ENCODE measurements around the gene MAGEH1.
"Not testable (repeated sequence)": the region's sequence is repeated elsewhere in the genome, so short reads cannot be mapped to it uniquely, and the experiment has no call there.

The MAGEH1 gene

DNA sequence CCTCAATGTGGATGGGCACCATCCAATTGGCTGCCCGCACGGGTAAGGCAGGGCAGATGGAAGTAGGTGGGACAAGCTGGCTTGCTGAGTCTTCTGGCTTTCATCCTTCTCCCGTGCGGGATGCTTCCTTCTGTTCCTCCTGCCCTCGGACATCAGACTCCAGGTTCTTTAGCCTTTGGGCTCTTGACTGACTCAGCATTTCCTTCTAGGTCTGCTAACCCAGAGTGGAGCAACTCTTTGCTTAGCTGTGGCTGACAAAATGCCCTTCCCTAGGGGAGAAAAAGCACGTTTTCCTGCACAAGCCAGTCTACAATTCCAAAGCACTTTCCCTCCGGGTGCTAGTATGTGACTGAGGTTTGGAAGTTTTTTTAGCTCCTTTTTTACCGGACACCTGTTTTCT lies 28.0 kb downstream of the MAGEH1 start:
- not testable (repeated sequence) for H3K36me3 ChIP-seq (ENCODE audit: insufficient read depth, low read length); H3K27me3 ChIP-seq (ENCODE audit: insufficient read depth, low read length); H3K4me2 ChIP-seq (ENCODE audit: low read length); H3K9me2 ChIP-seq (ENCODE audit: low read depth, low read length); H3K9ac ChIP-seq (ENCODE audit: low read length); H2AFZ ChIP-seq (ENCODE audit: low read length); H3F3A ChIP-seq (ENCODE audit: insufficient read depth, low read length); H4K20me1 ChIP-seq (ENCODE audit: insufficient read depth, low read length); H3K4me3 ChIP-seq (ENCODE audit: low read depth, low read length, poor library complexity, severe bottlenecking); H3K27ac ChIP-seq (ENCODE audit: low read depth, low read length, poor library complexity, severe bottlenecking); H3K79me2 ChIP-seq (ENCODE audit: insufficient read depth, low read length); H3K9me3 ChIP-seq (ENCODE audit: low read length); H3K4me1 ChIP-seq (ENCODE audit: insufficient read depth, low read length, severe bottlenecking)

DNA sequence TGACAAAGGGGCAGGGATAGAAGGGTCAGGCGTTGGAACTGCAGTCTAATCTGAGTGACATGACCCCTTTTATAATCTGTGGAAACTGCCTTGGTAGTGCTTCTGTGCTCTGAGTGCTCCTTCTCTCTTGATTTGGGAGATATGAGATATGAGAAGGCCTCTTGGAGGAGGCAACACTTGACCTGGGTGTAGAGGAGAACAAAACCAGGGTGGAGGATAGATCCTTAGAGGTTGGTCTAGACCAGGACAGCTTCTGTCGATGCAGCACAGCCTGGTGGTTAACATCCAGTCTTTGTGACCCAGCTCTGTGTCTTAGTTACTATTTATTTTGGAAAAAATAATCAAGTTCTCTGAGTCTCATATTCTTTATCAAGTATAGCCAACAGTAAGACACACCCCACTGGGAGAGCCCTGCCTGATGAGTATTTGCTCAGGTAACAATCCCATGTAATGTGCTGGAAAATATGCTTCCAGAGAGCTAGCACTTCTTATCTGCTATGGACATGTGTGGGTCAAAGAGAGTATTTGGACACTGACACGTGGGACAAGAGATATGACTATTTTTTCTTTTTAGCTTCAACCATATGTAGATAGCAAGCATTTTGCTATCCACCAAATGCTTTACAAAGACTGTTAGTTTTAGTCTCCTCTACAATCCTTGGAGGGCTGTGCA lies 28.6 kb downstream of the MAGEH1 start:
- Histone ChIP-seq H3K4me2 (ENCODE audit: low read length) (no peak overlapping the region), H4K20me1 (ENCODE audit: insufficient read depth, low read length) (no peaks in the 10 kb centered on the region), H2AFZ (ENCODE audit: low read length) (no peak overlapping the region), H3F3A (ENCODE audit: insufficient read depth, low read length) (no peaks in the 10 kb centered on the region), H3K9me3 (ENCODE audit: low read length) (no peaks in the 10 kb centered on the region), H3K27ac (ENCODE audit: low read depth, low read length, poor library complexity, severe bottlenecking) (no peak overlapping the region), H3K9me2 (ENCODE audit: low read depth, low read length) (no peaks in the 10 kb centered on the region), H3K79me2 (ENCODE audit: insufficient read depth, low read length) (no peaks in the 10 kb centered on the region), H3K27me3 (ENCODE audit: insufficient read depth, low read length) (no peaks in the 10 kb centered on the region), H3K9ac (ENCODE audit: low read length) (no peak overlapping the region), H3K36me3 (ENCODE audit: insufficient read depth, low read length) (no peaks in the 10 kb centered on the region), H3K4me1 (ENCODE audit: insufficient read depth, low read length, severe bottlenecking) (no peaks in the 10 kb centered on the region), H3K4me3 (ENCODE audit: low read depth, low read length, poor library complexity, severe bottlenecking) (no peak overlapping the region)
- TF ChIP-seq, protein P1, sequence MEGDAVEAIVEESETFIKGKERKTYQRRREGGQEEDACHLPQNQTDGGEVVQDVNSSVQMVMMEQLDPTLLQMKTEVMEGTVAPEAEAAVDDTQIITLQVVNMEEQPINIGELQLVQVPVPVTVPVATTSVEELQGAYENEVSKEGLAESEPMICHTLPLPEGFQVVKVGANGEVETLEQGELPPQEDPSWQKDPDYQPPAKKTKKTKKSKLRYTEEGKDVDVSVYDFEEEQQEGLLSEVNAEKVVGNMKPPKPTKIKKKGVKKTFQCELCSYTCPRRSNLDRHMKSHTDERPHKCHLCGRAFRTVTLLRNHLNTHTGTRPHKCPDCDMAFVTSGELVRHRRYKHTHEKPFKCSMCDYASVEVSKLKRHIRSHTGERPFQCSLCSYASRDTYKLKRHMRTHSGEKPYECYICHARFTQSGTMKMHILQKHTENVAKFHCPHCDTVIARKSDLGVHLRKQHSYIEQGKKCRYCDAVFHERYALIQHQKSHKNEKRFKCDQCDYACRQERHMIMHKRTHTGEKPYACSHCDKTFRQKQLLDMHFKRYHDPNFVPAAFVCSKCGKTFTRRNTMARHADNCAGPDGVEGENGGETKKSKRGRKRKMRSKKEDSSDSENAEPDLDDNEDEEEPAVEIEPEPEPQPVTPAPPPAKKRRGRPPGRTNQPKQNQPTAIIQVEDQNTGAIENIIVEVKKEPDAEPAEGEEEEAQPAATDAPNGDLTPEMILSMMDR (IDR thresholded peaks at IDR 0.05; ENCODE audit: low read length): no peak
- no peak for TF ChIP-seq EZH2 (IDR thresholded peaks at IDR 0.05; ENCODE audit: borderline replicate concordance, low read length)

DNA sequence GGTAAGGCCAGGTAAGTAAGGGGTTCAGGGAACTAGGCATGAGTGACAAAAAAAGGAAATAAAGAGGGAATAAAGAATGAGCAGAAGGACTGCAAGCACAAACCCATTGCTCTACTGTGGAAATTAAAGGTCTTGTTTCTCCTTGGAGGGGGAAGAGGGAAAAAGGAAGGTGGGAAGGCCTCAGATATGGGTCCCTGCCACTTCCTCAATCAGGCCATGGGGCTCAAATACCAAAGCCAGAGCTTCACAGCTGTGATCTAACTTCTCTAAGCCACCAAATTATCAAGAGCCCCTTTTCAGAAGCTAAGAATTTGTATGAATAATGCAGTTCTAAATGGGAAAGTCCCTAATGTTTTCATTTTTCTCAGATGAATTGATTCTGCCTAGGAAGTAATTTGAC lies 33.0 kb downstream of the MAGEH1 start:
- H3K27me3 ChIP-seq (ENCODE audit: insufficient read depth, low read length): no peaks in the 10 kb centered on the region
- H3K36me3 ChIP-seq (ENCODE audit: insufficient read depth, low read length): no peaks in the 10 kb centered on the region
- H2AFZ ChIP-seq (ENCODE audit: low read length): no peak overlapping the region
- TF ChIP-seq, protein P1 (IDR thresholded peaks at IDR 0.05; ENCODE audit: low read length): no peak
- no peak for TF ChIP-seq EZH2 (IDR thresholded peaks at IDR 0.05; ENCODE audit: borderline replicate concordance, low read length)
- H3K9me2 ChIP-seq (ENCODE audit: low read depth, low read length): no peaks in the 10 kb centered on the region
- H3K9me3 ChIP-seq (ENCODE audit: low read length): no peaks in the 10 kb centered on the region
- H3K79me2 ChIP-seq (ENCODE audit: insufficient read depth, low read length): no peaks in the 10 kb centered on the region
- no peaks in the 10 kb centered on the region for H4K20me1 ChIP-seq (ENCODE audit: insufficient read depth, low read length)
- H3K27ac ChIP-seq (ENCODE audit: low read depth, low read length, poor library complexity, severe bottlenecking): no peak overlapping the region
- no peaks in the 10 kb centered on the region for H3F3A ChIP-seq (ENCODE audit: insufficient read depth, low read length)
- peaks cover 15% of the 10 kb centered on the region for H3K4me1 ChIP-seq (ENCODE audit: insufficient read depth, low read length, severe bottlenecking)
- no peak overlapping the region for H3K4me3 ChIP-seq (ENCODE audit: low read depth, low read length, poor library complexity, severe bottlenecking)
- no peak overlapping the region for H3K9ac ChIP-seq (ENCODE audit: low read length)
- H3K4me2 ChIP-seq (ENCODE audit: low read length): no peak overlapping the region

DNA sequence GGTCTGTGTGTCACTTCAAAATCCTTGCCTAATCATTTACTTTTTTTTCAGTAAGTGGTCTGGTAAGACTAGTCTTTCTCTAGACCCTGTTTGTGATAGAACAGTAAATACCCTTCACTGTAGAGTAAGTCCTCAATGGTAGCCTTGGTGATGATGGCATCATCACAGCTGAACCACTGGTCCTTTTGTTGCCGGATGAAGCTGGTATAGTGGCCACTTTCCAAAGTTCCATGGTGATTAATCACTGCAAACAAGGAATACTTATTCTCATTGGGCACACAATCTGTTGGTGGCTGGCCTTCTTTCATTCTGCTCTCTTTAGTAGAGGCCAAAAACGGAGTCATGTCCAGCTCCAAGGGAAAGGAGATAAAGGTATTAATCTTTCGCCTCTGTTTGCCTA lies 34.8 kb downstream of the MAGEH1 start:
- H3K79me2 ChIP-seq (ENCODE audit: insufficient read depth, low read length): no peaks in the 10 kb centered on the region
- H3K9ac ChIP-seq (ENCODE audit: low read length): no peak overlapping the region
- H3K4me2 ChIP-seq (ENCODE audit: low read length): no peak overlapping the region
- peaks cover 18% of the 10 kb centered on the region for H3K4me1 ChIP-seq (ENCODE audit: insufficient read depth, low read length, severe bottlenecking)
- no peaks in the 10 kb centered on the region for H3K9me2 ChIP-seq (ENCODE audit: low read depth, low read length)
- no peaks in the 10 kb centered on the region for H3F3A ChIP-seq (ENCODE audit: insufficient read depth, low read length)
- no peaks in the 10 kb centered on the region for H3K36me3 ChIP-seq (ENCODE audit: insufficient read depth, low read length)
- no peak overlapping the region for H3K27ac ChIP-seq (ENCODE audit: low read depth, low read length, poor library complexity, severe bottlenecking)
- H3K4me3 ChIP-seq (ENCODE audit: low read depth, low read length, poor library complexity, severe bottlenecking): no peak overlapping the region
- no peaks in the 10 kb centered on the region for H3K9me3 ChIP-seq (ENCODE audit: low read length)
- no peak overlapping the region for H2AFZ ChIP-seq (ENCODE audit: low read length)
- TF ChIP-seq EZH2 (IDR thresholded peaks at IDR 0.05; ENCODE audit: borderline replicate concordance, low read length): no peak
- TF ChIP-seq, protein P1 (IDR thresholded peaks at IDR 0.05; ENCODE audit: low read length): no peak
- no peaks in the 10 kb centered on the region for H4K20me1 ChIP-seq (ENCODE audit: insufficient read depth, low read length)
- no peaks in the 10 kb centered on the region for H3K27me3 ChIP-seq (ENCODE audit: insufficient read depth, low read length)

Measured in OCI-LY1 (cell line).